CD4-positive, alpha-beta T cell treated with Interleukin-15 for 4 hours (primary cell): Measurements from ENCODE around the gene JAKMIP1.

Experiments
- DNase-seq: peaks from one replicate; pipeline ENCODE4 v3.0.0-alpha.2; 2020; ENCODE audit warnings: low spot score

JAKMIP1 gene

GRCh38 chr4:6119507-6120020 lies 80.8 kb downstream of the JAKMIP1 start:
- no peak for DNase-seq

GRCh38 chr4:6118201-6118600 lies 82.1 kb downstream of the JAKMIP1 start:
- DNase-seq, result no peak

DNA sequence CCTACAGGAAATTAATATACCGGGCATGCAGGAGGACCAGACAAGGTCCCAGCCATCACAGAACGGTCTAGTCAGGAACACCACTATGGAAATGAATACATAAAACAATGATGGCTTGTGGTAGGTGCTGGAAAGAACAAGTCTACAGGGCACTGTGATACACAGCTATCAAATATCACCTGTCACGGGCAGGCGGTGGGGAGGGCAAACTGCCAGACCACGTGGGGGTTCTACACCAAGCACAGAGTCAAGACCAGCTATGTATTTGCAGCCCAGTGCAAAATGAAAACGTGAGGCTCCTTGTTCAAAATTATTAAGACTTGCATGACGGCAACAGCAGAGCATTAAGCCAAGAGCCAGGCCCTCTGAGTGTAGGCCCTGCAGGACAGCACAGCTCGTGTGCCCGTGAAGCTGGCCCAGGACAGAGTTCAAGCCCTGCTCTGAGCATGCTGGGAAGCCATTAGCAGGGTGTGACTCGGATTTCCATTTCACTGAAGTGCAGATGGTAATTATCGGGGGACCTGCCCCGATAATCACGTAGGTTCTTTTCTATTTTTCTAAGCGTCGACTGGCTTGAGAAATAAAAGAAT lies 83.6 kb downstream of the JAKMIP1 start:
- no peak for DNase-seq

DNA sequence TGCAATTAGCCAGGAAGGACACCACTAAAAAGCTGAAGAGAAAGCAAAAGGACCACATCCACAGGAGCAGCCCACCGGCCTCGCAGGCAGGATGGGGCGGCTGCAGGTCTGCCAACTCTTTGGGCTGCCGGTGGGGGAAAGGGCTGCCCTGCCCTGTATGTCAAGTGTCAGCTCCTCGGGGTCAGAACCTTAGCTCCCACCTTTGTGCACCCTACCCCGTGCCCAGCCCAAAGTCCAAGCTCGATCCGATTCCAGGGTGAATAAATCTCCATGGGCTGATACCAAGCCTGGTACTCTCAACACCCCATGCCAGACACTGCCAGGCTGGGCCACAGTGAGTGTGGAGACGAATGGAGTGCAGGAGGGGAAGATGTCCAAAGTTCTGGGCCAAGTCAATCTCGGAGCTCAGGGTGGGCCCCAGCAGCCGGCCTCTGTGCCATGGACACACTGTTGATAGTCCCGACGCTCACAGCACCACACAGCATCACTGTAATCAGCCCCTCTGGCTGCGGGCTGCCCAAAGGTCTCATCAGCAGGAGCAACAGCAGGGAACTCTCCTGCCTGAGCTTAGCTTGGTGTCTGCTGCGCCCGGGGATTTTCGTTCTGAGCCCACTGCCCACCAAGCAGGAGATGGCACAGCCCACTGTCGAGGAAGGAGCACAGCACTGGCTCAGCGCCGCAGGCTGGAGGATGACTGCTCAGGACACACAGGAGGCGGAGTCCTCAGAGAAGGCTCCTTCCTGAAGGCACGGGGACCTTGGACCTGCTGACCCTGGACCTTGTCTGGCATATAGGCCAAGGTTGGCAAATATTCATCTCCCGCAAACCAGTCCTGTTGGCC lies 84.4 kb downstream of the JAKMIP1 start:
- no peak for DNase-seq

DNA sequence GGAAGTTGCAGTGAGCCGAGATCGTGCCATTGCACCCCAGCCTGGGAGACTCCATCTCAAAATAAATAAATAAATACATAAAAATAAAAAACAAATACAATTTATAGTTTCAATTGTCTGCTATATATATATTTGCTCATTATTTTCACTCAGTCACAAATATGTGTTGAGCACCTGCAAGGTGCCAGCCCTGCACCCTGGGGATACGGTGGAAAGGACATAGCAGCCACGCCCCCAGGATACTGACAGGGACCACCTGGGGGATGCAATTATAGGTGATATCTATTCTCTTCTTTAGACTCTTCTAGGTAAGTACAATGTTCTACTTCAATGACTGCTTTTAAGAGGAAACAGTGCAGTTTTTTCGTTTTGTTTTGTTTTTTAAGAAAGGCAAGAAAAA lies 85.0 kb downstream of the JAKMIP1 start:
- DNase-seq, result no peak

DNA sequence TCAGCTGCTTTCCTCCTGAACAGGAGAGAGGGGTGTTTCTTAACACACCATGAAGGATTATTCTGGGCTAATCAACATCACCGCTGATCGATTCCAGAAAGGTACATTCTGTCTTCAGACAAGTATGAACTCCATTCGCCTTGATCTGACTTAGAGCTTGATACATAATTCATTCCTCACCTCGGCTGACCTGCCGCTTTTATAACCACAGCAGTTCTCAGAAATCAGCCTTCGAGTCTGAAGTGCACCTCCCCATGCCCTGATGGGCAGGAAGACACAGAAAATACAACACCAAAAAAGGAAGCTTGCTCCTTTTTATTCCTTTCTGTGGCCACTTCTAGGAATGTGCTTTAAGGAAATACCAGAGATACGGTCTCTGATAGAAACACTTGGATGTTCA lies 85.7 kb downstream of the JAKMIP1 start:
- no peak for DNase-seq

DNA sequence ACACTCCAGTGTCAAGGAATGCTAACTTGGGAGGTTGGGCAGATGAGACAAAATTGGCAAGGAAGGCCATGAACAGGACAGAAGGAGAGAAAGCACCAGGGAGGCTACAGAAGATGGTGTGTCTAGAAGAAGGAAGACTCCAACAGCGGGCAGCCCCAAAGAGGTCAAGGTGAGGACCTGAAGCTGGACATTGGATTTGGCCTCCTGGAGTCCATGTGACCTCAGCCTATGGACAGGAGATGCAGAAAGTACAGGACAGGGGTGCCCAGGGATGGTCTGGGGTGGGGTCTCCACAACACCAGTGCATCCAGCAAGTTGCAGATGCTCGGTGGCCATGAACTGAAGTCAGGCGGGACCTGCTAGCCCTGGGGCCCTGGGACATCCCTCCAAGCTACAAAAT lies 86.2 kb downstream of the JAKMIP1 start:
- no peak for DNase-seq

- DNase-seq, result no peak
Observed at GRCh38 chr4:6113641-6114040, 86.7 kb downstream of the JAKMIP1 start.

DNA sequence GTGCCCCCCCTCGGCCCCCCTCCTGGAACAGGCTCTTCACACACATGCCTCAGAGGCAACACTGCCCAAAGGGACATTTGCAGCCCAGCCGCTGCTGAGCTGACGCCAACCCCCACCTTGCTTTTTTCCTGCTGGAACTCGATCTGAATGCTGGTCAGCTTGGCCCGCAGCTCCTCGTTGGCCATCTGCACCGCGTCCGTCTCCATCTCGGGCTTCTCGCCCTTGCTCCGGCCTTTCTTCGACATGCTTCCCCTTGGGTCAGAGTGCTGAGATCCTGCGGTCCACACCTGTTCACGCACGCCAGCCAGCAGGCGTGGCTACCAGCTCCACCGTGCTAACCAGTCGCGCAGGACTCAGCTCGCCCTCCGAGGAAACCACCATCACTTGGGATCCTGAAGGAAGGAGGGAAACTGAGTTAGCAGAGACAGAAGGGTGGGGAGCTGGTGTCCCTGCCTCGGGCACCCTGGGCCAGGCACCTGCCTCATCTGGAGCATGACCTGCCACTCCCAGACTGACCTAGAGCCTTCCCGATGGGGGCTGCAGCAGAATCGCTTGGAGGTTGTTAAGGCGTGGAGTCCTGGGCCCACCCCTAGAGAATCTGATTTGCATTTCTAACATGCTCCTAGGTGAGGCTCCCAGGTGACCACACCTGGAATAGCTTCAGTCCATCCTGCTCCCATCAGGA lies 87.6 kb downstream of the JAKMIP1 start:
- DNase-seq, result no peak

DNA sequence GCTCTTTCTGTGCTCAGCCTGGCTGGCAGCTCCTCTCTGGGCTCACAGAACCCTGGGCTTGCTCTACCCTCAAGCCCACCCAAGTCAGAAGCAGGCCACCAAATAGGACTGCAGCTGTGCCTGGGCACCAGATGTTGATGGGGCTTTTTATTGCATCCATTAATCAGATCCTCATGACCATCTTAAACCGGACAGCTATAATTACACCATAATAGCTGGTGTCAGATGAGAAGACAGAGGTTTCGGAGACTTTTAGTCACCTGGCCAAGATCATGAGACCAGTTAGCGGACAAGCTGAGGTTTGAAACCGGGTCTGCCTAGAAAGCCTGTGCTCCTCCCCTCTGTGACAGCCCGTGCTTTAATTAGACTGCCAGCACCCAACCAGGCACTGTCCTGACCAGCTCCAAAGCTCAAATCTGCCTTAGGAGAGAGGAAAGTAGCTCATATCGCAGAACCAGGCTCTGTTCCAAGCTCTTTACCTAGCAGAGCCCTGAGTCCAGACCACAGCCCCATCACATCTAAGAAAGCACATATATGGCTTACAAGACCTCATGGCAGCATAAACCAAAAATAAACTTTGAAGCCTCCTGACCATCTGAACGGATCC lies 88.9 kb downstream of the JAKMIP1 start:
- DNase-seq, result no peak

GRCh38 chr4:6110681-6111353 lies 89.5 kb downstream of the JAKMIP1 start:
- no peak for DNase-seq

GRCh38 chr4:6109842-6110560 lies 90.3 kb downstream of the JAKMIP1 start:
- no peak for DNase-seq

DNA sequence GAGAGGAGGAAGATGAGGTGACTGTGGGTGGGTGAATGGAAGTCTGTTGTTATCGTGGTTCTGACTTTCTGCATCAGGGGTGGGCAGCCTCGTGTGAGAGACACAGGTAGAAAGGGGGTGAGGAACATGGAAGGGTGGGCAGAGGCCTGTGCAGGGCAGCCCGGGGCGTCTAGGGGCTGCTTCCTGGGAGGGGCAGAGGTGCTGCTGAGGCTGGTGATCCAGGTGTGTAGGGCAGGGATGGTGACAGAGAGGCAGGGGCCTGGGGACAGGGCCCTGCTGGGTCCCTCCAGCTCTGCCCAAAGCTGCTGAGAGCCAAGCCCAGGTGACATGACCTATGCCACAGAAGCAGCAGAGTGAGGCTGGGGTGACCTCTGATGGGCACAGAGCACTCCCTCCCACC lies 92.5 kb downstream of the JAKMIP1 start:
- DNase-seq, result no peak

DNA sequence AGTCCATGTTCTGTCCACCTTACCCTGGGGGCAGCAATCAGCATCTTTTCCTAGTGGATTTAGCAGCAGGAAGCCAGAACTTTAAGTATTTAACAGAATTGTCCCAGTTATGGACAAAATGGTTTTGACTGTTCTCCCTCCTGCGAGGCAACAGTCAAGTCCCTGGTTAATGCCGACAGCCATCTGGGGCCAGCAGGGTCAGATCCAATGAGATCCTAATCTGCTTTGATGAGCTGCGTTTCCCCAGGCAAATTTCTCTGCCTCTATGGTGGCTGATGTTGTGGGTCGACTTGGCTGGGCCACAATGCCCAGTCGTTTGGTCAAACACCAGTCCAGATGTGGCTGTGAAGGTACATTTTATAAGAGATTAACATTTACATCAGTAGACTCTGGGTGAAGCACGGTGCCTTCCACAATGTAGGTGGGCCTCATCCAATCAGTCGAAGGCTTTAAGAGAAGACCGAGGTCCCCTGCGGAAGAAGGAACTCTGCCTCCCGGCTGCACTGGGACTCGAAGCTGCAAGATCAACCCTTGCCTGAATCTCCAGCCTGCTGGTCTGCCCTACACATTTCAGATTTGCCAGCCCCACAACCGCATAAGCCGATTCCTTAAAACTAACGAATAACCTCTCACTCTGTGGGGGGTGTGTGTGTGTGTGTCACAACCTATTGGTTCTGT lies 93.1 kb downstream of the JAKMIP1 start:
- DNase-seq, result no peak

- no peak for DNase-seq
Observed at GRCh38 chr4:6106156-6106555, 94.2 kb downstream of the JAKMIP1 start.

GRCh38 chr4:6105311-6105911 lies 94.9 kb downstream of the JAKMIP1 start:
- DNase-seq, result no peak

GRCh38 chr4:6104541-6105130 lies 95.7 kb downstream of the JAKMIP1 start:
- DNase-seq, result no peak

GRCh38 chr4:6097581-6097980 lies 102.8 kb downstream of the JAKMIP1 start:
- no peak for DNase-seq

GRCh38 chr4:6095897-6096296 lies 104.5 kb downstream of the JAKMIP1 start:
- no peak for DNase-seq
